ENCODE measurements around the gene FAM153A.
"Not testable (repeated sequence)": the region's sequence is repeated elsewhere in the genome, so short reads cannot be mapped to it uniquely, and the experiment has no call there.

The FAM153A gene

GRCh38 chr5:177782792-177783633 lies at the start of gene FAM153A:
TSS of gene FAM153A (minus strand) at chr5:177782899.
- not testable (repeated sequence) for H3K36me3 Mint-ChIP-seq, H3K9me3 Mint-ChIP-seq, H3K27ac Mint-ChIP-seq, H3K4me1 Mint-ChIP-seq, H3K27me3 Mint-ChIP-seq
- H3K4me3 Mint-ChIP-seq, result peak within 1 kb of the TSS; percentile 26

- not testable (repeated sequence) for H3K27me3 Mint-ChIP-seq, H3K27ac Mint-ChIP-seq, H3K36me3 Mint-ChIP-seq, H3K9me3 Mint-ChIP-seq, H3K4me3 Mint-ChIP-seq
- peaks cover 16% of the 10 kb centered on the region for H3K4me1 Mint-ChIP-seq
Observed at GRCh38 chr5:177832287-177832686, 49.6 kb upstream of the FAM153A start.

GRCh38 chr5:177826073-177826472 lies 43.4 kb upstream of the FAM153A start:
- H3K4me3 Mint-ChIP-seq, H3K36me3 Mint-ChIP-seq, H3K9me3 Mint-ChIP-seq, H3K4me1 Mint-ChIP-seq, H3K27me3 Mint-ChIP-seq, H3K27ac Mint-ChIP-seq: not testable (repeated sequence)

GRCh38 chr5:177824776-177825175 lies 42.1 kb upstream of the FAM153A start:
- not testable (repeated sequence) for H3K4me3 Mint-ChIP-seq, H3K27ac Mint-ChIP-seq, H3K9me3 Mint-ChIP-seq, H3K36me3 Mint-ChIP-seq, H3K27me3 Mint-ChIP-seq, H3K4me1 Mint-ChIP-seq

GRCh38 chr5:177822489-177822888 lies 39.8 kb upstream of the FAM153A start:
- H3K27ac Mint-ChIP-seq, H3K36me3 Mint-ChIP-seq, H3K9me3 Mint-ChIP-seq, H3K27me3 Mint-ChIP-seq, H3K4me3 Mint-ChIP-seq, H3K4me1 Mint-ChIP-seq: not testable (repeated sequence)

- H3K27ac Mint-ChIP-seq, H3K9me3 Mint-ChIP-seq, H3K36me3 Mint-ChIP-seq, H3K4me1 Mint-ChIP-seq, H3K27me3 Mint-ChIP-seq, H3K4me3 Mint-ChIP-seq: not testable (repeated sequence)
Observed at GRCh38 chr5:177819664-177820063, 37.0 kb upstream of the FAM153A start.

- H3K4me1 Mint-ChIP-seq, H3K9me3 Mint-ChIP-seq, H3K36me3 Mint-ChIP-seq, H3K27ac Mint-ChIP-seq, H3K4me3 Mint-ChIP-seq, H3K27me3 Mint-ChIP-seq: not testable (repeated sequence)
Observed at GRCh38 chr5:177812814-177813425, 30.2 kb upstream of the FAM153A start.

GRCh38 chr5:177812160-177812743 lies 29.6 kb upstream of the FAM153A start:
- H3K4me3 Mint-ChIP-seq, H3K27me3 Mint-ChIP-seq, H3K27ac Mint-ChIP-seq, H3K9me3 Mint-ChIP-seq, H3K36me3 Mint-ChIP-seq, H3K4me1 Mint-ChIP-seq: not testable (repeated sequence)

GRCh38 chr5:177809209-177809913 lies 26.7 kb upstream of the FAM153A start:
- not testable (repeated sequence) for H3K36me3 Mint-ChIP-seq, H3K9me3 Mint-ChIP-seq, H3K27me3 Mint-ChIP-seq, H3K27ac Mint-ChIP-seq, H3K4me3 Mint-ChIP-seq
- H3K4me1 Mint-ChIP-seq, result peaks cover 21% of the 10 kb centered on the region

- H3K27ac Mint-ChIP-seq, result not testable (repeated sequence)
Observed at GRCh38 chr5:177808420-177808819, 25.7 kb upstream of the FAM153A start.

GRCh38 chr5:177807265-177807664 lies 24.6 kb upstream of the FAM153A start:
- H3K36me3 Mint-ChIP-seq, H3K9me3 Mint-ChIP-seq, H3K4me3 Mint-ChIP-seq, H3K27me3 Mint-ChIP-seq: not testable (repeated sequence)
- Mint-ChIP-seq H3K27ac (peak overlapping the region; percentile 55), H3K4me1 (peaks cover 27% of the 10 kb centered on the region)

More at GRCh38 chr5:177808420-177808819, 25.7 kb upstream of the FAM153A start:
- peaks cover 23% of the 10 kb centered on the region for H3K4me1 Mint-ChIP-seq
- H3K36me3 Mint-ChIP-seq, H3K9me3 Mint-ChIP-seq, H3K4me3 Mint-ChIP-seq, H3K27me3 Mint-ChIP-seq: not testable (repeated sequence)

GRCh38 chr5:177801427-177801826 lies 18.7 kb upstream of the FAM153A start:
- H3K4me3 Mint-ChIP-seq, result peak overlapping the region; percentile 44

GRCh38 chr5:177798237-177798840 lies 15.6 kb upstream of the FAM153A start:
- not testable (repeated sequence) for H3K27me3 Mint-ChIP-seq, H3K27ac Mint-ChIP-seq, H3K36me3 Mint-ChIP-seq, H3K4me3 Mint-ChIP-seq, H3K9me3 Mint-ChIP-seq
- peaks cover 11% of the 10 kb centered on the region for H3K4me1 Mint-ChIP-seq

More at GRCh38 chr5:177801427-177801826, 18.7 kb upstream of the FAM153A start:
- not testable (repeated sequence) for H3K36me3 Mint-ChIP-seq, H3K9me3 Mint-ChIP-seq, H3K27me3 Mint-ChIP-seq, H3K27ac Mint-ChIP-seq
- peaks cover 21% of the 10 kb centered on the region for H3K4me1 Mint-ChIP-seq

- not testable (repeated sequence) for H3K27me3 Mint-ChIP-seq, H3K9me3 Mint-ChIP-seq, H3K36me3 Mint-ChIP-seq, H3K27ac Mint-ChIP-seq, H3K4me3 Mint-ChIP-seq
- H3K4me1 Mint-ChIP-seq, result peaks cover 13% of the 10 kb centered on the region
Observed at GRCh38 chr5:177793272-177793671, 10.6 kb upstream of the FAM153A start.

- not testable (repeated sequence) for H3K27ac Mint-ChIP-seq, H3K36me3 Mint-ChIP-seq, H3K4me3 Mint-ChIP-seq, H3K27me3 Mint-ChIP-seq, H3K9me3 Mint-ChIP-seq
- H3K4me1 Mint-ChIP-seq, result peaks cover 18% of the 10 kb centered on the region
Observed at GRCh38 chr5:177791649-177792048, 8.9 kb upstream of the FAM153A start.

GRCh38 chr5:177782169-177782568 lies 530 bp downstream of the FAM153A start:
- H3K36me3 Mint-ChIP-seq, H3K4me3 Mint-ChIP-seq, H3K9me3 Mint-ChIP-seq, H3K4me1 Mint-ChIP-seq, H3K27me3 Mint-ChIP-seq, H3K27ac Mint-ChIP-seq: not testable (repeated sequence)
